Breast epithelium (tissue), 4 donors: ENCODE data around the gene GPR39. TPM values are rescaled to one million over a fixed set of nuclear protein-coding genes. Genes with fewer than 3 reads are reported as not detected.

Experiments
- DNase-seq, 2 donors: peaks; one replicate each; pipeline ENCODE4 v3.0.0-alpha.2; 2019; ENCODE audit warnings: low spot score in 2 of 2
- H3K27ac ChIP-seq, 2 donors: fragments of 200-600 bp; sonication (generic) in 1 of 2; one replicate each; pipeline ENCODE4 v1.5.1; 2016 to 2019; ENCODE audit warnings: mild to moderate bottlenecking in 1 of 2
- H3K27me3 ChIP-seq, 2 donors: fragments of 200-600 bp; sonication (generic) in 1 of 2; one replicate each; pipeline versions ENCODE4 v1.5.1 to v1.6.0; 2017 to 2019; ENCODE audit warnings: control low read depth in 1 of 2, mild to moderate bottlenecking in 1 of 2
- H3K36me3 ChIP-seq: fragments of 200-600 bp; one replicate; pipeline ENCODE4 v1.5.1; 2019
- H3K4me1 ChIP-seq, 2 donors: fragments of 200-600 bp; sonication (generic); one replicate each; pipeline ENCODE4 v1.5.1; 2016 to 2019; ENCODE audit warnings: control low read depth in 1 of 2
- H3K4me3 ChIP-seq, 3 donors: fragments of 200-600 bp; sonication (generic); 1 replicate in 2 of 3; 2 replicates in 1 of 3; pipeline ENCODE4 v1.5.1; 2016 to 2019; ENCODE audit warnings: mild to moderate bottlenecking in 3 of 3, moderate library complexity in 2 of 3
- H3K9me3 ChIP-seq, 2 donors: fragments of 200-600 bp; sonication (generic) in 1 of 2; one replicate each; pipeline ENCODE4 v1.5.1; 2016 to 2019; ENCODE audit warnings: control low read depth in 1 of 2
- POLR2A ChIP-seq: fragments of 450-650 bp; IDR thresholded peaks from one replicate; pipeline ENCODE4 v1.6.1; 2016; ENCODE audit warnings: antibody characterized with exemption, mild to moderate bottlenecking, moderate library complexity
- POLR2AphosphoS5 ChIP-seq, 3 donors: sonication (generic); formaldehyde crosslinking; IDR thresholded peaks; one replicate each; pipeline ENCODE4 v1.6.1; 2017; ENCODE audit warnings: antibody characterized with exemption in 3 of 3
- intact Hi-C: fragments of 100-400 bp; cut with DNase I; formaldehyde crosslinking; loops from one replicate; pipeline ENCODE4 v1.15.1; 2023; ENCODE audit warnings: low total_unique reads
- total RNA-seq, 3 donors: library from RNA; depleted of rRNA; stranded (reverse); fragments of >200 nt; gene quantifications; one replicate each; pipeline ENCODE4 v1.1.0, GENCODE V29; 2016
- TF ChIP-seq, protein P1 (sequence below), 3 donors: fragments of 450-650 bp; IDR thresholded peaks; one replicate each; pipeline ENCODE4 v1.5.1; 2016 to 2017; ENCODE audit warnings: antibody characterized with exemption in 3 of 3, mild to moderate bottlenecking in 3 of 3, moderate library complexity in 3 of 3

Gene GPR39
- total RNA-seq, 3 donors from 2014 or later: 0.16 to 10.4 (median 8.2) TPM

DNA sequence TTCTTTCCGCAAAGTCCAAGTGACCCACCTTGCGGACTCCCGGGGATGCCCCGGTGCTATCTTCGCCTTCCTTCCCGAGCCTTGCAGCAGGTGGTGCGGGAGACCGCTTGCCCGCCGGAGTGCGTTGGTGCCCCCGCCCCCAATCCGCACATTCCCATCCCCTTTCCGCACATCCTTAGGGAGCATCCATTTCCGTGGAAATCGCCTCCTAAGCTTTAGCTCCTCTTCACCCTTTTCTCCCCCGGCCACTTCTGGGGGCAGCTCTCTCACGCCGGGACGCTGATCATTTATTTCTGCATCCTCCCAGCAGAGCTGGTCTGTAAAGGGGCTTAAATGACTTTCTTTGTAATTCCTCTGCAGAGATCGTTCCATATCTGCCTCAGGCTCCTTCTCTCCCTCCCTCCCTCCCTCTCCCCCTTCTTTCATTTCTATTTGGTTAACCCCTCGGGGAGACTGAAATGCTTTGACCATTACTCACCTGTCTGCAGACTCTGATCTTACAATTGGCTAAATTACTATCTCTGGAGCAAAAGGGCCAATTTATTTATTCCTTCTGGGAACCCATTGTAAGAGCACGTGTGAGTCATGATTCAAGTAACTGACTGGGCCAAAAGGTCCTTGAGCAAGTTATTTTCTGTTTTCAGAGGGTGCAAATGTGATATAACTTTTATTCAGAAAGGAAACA, 254.7 kb downstream of the GPR39 start:
- peaks cover 3 to 21% of the 10 kb centered on the region in 2 donors for H3K27me3 ChIP-seq
- TF ChIP-seq, protein P1, sequence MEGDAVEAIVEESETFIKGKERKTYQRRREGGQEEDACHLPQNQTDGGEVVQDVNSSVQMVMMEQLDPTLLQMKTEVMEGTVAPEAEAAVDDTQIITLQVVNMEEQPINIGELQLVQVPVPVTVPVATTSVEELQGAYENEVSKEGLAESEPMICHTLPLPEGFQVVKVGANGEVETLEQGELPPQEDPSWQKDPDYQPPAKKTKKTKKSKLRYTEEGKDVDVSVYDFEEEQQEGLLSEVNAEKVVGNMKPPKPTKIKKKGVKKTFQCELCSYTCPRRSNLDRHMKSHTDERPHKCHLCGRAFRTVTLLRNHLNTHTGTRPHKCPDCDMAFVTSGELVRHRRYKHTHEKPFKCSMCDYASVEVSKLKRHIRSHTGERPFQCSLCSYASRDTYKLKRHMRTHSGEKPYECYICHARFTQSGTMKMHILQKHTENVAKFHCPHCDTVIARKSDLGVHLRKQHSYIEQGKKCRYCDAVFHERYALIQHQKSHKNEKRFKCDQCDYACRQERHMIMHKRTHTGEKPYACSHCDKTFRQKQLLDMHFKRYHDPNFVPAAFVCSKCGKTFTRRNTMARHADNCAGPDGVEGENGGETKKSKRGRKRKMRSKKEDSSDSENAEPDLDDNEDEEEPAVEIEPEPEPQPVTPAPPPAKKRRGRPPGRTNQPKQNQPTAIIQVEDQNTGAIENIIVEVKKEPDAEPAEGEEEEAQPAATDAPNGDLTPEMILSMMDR (IDR thresholded peaks at IDR 0.05): no peak
- no peak for TF ChIP-seq POLR2AphosphoS5 (IDR thresholded peaks at IDR 0.05)
- TF ChIP-seq POLR2A: no peak
- no peaks in the 10 kb centered on the region for H3K9me3 ChIP-seq
- intact Hi-C loops: no loop called here
- H3K36me3 ChIP-seq: no peaks in the 10 kb centered on the region
- H3K27ac ChIP-seq: no peak overlapping the region
- peak overlapping the region in 2 of 3 donors; percentile 54 to 69 for H3K4me3 ChIP-seq
- peaks cover 0 to 11% of the 10 kb centered on the region in 2 donors for H3K4me1 ChIP-seq
- no peak for DNase-seq

DNA sequence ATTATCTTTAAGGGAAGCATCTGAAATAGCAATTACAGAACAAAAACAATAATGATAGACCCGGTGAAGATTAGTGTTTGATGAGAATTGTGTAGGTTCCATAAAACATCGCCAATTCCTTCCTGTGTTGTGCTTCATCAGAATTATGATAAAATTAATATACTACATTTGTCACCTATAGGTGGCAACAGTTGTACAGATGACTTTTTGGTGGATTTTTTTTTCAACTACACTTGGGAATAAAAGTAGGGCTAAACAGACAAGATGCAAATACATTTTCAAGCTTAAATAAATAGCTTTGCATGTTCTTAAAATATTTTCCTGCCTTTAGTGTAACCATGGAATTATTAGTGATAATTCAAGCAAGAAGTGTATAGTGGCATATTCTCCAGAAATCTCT, 260.4 kb downstream of the GPR39 start:
- no peak overlapping the region for H3K27ac ChIP-seq
- TF ChIP-seq POLR2AphosphoS5 (IDR thresholded peaks at IDR 0.05) (no peak), POLR2A (no peak)
- TF ChIP-seq, protein P1 (IDR thresholded peaks at IDR 0.05): no peak
- H3K36me3 ChIP-seq: no peaks in the 10 kb centered on the region
- intact Hi-C loops: no loop called here
- H3K9me3 ChIP-seq: no peaks in the 10 kb centered on the region
- no peak for DNase-seq
- H3K4me1 ChIP-seq: no peaks in the 10 kb centered on the region
- H3K27me3 ChIP-seq: no peaks in the 10 kb centered on the region
- H3K4me3 ChIP-seq: no peak overlapping the region

DNA sequence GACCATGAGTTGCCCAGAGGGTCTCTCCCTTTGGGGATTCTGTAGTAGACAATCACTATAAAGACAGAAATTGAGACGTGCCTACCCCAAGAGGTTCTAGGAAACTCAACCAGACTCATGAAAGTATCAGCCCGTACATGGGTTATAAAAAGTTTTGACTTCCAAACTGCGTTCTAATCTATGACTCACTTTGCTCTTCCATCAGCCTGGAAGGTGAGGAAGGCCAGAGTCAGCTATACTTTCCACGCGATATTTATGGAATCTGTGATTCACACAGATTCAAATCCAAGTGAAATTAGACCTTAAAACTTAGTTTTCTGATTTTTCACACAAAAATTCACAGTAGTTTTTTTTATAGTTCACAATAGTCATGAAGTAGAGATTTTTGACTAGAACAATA, 261.1 kb downstream of the GPR39 start:
- intact Hi-C loops: no loop called here
- Histone ChIP-seq H3K4me3 (no peak overlapping the region), H3K27ac (no peak overlapping the region), H3K9me3 (no peaks in the 10 kb centered on the region), H3K36me3 (no peaks in the 10 kb centered on the region), H3K27me3 (no peaks in the 10 kb centered on the region), H3K4me1 (no peaks in the 10 kb centered on the region)
- TF ChIP-seq, protein P1 (IDR thresholded peaks at IDR 0.05): no peak
- TF ChIP-seq POLR2A: no peak
- no peak for TF ChIP-seq POLR2AphosphoS5 (IDR thresholded peaks at IDR 0.05)
- DNase-seq: no peak

DNA sequence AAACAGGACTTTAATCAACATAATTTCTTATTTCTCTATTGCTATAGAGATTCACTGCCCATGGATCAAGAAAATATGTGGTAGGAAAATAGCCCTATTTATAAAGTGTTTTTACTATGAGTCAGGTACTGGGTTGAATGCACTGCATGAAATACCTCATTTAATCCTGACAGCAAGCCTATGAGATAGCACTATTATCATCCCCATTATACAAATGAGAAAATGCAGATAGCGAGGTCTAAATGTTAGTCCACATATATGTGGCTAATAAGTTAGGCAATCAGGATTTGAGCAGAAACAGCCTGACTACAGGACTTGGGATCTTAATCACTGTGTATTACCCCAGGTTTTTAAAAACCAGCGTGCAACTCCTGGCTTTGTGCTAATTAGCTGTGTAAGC, 261.9 kb downstream of the GPR39 start:
- TF ChIP-seq, protein P1 (IDR thresholded peaks at IDR 0.05): no peak
- TF ChIP-seq POLR2AphosphoS5 (IDR thresholded peaks at IDR 0.05) (no peak), POLR2A (no peak)
- intact Hi-C loops: no loop called here

DNA sequence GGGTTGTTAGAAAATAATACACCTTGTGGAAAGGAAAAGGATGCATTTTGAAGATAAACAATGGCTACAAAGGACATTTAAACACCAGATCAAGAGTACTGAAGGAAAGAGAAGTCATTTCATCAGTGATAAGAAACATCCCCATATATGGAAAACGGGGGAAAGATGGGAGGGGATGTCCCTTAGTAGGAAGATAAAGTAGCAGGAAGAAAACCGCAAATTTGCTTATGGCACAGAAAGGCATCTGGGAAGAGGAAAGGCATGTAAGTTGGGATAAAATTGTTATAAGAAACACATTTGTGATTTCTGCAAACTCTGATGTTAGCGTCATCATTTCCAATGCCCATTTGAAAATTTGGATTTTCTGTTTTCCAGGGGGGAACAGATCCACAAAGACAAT, 263.9 kb downstream of the GPR39 start:
- H3K27me3 ChIP-seq: no peaks in the 10 kb centered on the region
- TF ChIP-seq POLR2A: no peak
- H3K36me3 ChIP-seq: no peaks in the 10 kb centered on the region
- H3K27ac ChIP-seq: no peak overlapping the region
- no peaks in the 10 kb centered on the region for H3K4me1 ChIP-seq
- no peak for DNase-seq
- H3K9me3 ChIP-seq: no peaks in the 10 kb centered on the region
- intact Hi-C loops: no loop called here
- H3K4me3 ChIP-seq: no peak overlapping the region

More for the DNA sequence above, 261.9 kb downstream of the GPR39 start:
- no peaks in the 10 kb centered on the region for H3K4me1 ChIP-seq
- no peak overlapping the region for H3K4me3 ChIP-seq
- no peaks in the 10 kb centered on the region for H3K9me3 ChIP-seq
- H3K36me3 ChIP-seq: no peaks in the 10 kb centered on the region
- DNase-seq: no peak
- no peak overlapping the region for H3K27ac ChIP-seq
- H3K27me3 ChIP-seq: no peaks in the 10 kb centered on the region
